Measurements from ENCODE around the gene KEAP1.

DNA sequence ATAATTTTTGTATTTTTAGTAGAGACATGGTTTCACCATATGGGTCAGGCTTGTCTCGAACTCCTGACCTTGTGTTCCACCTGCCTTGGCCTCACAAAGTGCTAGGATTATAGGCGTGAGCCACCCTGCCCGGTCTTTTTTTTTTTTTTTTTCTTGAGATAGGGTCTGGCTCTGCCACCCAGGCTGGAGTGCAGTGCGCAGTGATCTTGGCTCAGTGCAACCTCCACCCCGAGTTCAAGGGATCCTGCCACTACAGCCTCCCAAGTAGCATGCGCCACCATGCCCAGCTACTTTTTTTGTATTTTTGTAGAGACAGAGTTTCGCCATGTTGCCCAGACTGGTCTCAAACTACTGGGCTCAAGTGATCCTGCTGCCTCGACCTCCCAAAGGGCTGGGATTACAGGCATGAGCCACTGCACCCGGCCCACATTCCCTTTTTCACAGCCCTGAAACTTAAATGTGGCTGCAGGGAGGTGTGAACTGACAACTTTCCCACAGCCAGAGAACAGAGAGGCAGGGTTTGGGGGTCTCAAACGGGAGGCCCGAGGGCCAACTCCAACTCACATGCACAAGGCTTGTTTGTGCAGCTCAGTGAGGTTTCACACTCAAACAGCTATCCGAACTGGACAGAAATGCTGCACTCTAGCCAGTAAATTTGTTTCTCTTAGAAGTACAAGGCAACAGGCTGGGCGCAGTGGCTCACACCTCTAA, 18.5 kb upstream of the KEAP1 start:
- TF ChIP-seq, protein P1, sequence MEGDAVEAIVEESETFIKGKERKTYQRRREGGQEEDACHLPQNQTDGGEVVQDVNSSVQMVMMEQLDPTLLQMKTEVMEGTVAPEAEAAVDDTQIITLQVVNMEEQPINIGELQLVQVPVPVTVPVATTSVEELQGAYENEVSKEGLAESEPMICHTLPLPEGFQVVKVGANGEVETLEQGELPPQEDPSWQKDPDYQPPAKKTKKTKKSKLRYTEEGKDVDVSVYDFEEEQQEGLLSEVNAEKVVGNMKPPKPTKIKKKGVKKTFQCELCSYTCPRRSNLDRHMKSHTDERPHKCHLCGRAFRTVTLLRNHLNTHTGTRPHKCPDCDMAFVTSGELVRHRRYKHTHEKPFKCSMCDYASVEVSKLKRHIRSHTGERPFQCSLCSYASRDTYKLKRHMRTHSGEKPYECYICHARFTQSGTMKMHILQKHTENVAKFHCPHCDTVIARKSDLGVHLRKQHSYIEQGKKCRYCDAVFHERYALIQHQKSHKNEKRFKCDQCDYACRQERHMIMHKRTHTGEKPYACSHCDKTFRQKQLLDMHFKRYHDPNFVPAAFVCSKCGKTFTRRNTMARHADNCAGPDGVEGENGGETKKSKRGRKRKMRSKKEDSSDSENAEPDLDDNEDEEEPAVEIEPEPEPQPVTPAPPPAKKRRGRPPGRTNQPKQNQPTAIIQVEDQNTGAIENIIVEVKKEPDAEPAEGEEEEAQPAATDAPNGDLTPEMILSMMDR (IDR thresholded peaks at IDR 0.05; ENCODE audit: extremely low read depth in 1 of 2, insufficient read depth in 1 of 2, low read depth in 1 of 2, low read length in 2 of 2): no peak
- TF ChIP-seq POLR2A (IDR thresholded peaks at IDR 0.05; ENCODE audit: low read depth, low read length): no peak
- TF ChIP-seq JUN (IDR thresholded peaks at IDR 0.05; ENCODE audit: borderline replicate concordance, insufficient read depth, insufficient read length, low read depth): no peak
- TF ChIP-seq EZH2 (IDR thresholded peaks at IDR 0.05; ENCODE audit: borderline replicate concordance, low read depth, low read length, severe bottlenecking): no peak
- no peak for TF ChIP-seq POLR2AphosphoS5 (IDR thresholded peaks at IDR 0.05; ENCODE audit: insufficient read depth, low read depth, low read length)
- TF ChIP-seq GATA2 (IDR thresholded peaks at IDR 0.05; ENCODE audit: insufficient read depth, insufficient read length, low read depth, low read length): no peak

Data from endothelial cell of umbilical vein (primary cell).